HepG2 (cell line): Measurements from ENCODE around the gene EEPD1. TPM values are rescaled to one million over a fixed set of nuclear protein-coding genes. Genes with fewer than 3 reads are reported as not detected.

Source experiments
- MAZ ChIP-seq, 2 experiments: sonication (generic) in 1 of 2; formaldehyde crosslinking in 1 of 2; IDR thresholded peaks; 2 replicates each; pipeline versions ENCODE4 v1.5.0 to v1.6.1; 2012 to 2020; ENCODE audit warnings: low read depth in 2 of 2, mild to moderate bottlenecking in 2 of 2, borderline replicate concordance in 1 of 2, improper control_type of control experiment in 1 of 2, low read length in 1 of 2, missing genetic modification reagents in 1 of 2, moderate library complexity in 1 of 2
- NFIB ChIP-seq: sonication (generic); formaldehyde crosslinking; IDR thresholded peaks from 2 replicates; pipeline ENCODE4 v1.9.0; 2021; ENCODE audit warnings: missing genetic modification reagents, mild to moderate bottlenecking, borderline replicate concordance
- RBM39 ChIP-seq: fragments of 200-400 bp; formaldehyde crosslinking; IDR thresholded peaks from one replicate; pipeline ENCODE4 v1.6.1; 2018; ENCODE audit warnings: antibody characterized with exemption, mild to moderate bottlenecking, low read depth, low read length; ENCODE audit not compliant: poor library complexity, severe bottlenecking
- SOX5 ChIP-seq: IDR thresholded peaks from 2 replicates; pipeline ENCODE4 v1.6.1; 2016; ENCODE audit warnings: borderline replicate concordance
- YEATS4 ChIP-seq: sonication (generic); formaldehyde crosslinking; IDR thresholded peaks from 2 replicates; pipeline ENCODE4 v1.4.0; 2020; ENCODE audit warnings: missing genetic modification reagents, borderline replicate concordance
- ZFP90 ChIP-seq: sonication (generic); formaldehyde crosslinking; IDR thresholded peaks from 2 replicates; pipeline ENCODE4 v1.8.0; 2022; ENCODE audit warnings: missing genetic modification reagents, mild to moderate bottlenecking, inconsistent platforms, borderline replicate concordance
- ZNF260 ChIP-seq: sonication (generic); formaldehyde crosslinking; IDR thresholded peaks from 2 replicates; pipeline ENCODE4 v1.4.0; 2020; ENCODE audit warnings: missing genetic modification reagents, low read depth, mild to moderate bottlenecking, borderline replicate concordance
- polyA plus RNA-seq, 8 experiments: library from polyadenylated mRNA; depleted of rRNA in 3 of 8; stranded (reverse) in 7 of 8; unstranded in 1 of 8; fragments of >200 nt; fragmentation: Illumina TruSeq in 4 of 8; extraction: Trizol in 4 of 8; gene quantifications; 2 replicates each; pipeline versions ENCODE4 v1.2.1 to v1.2.3, GENCODE V29; 2011 to 2016; ENCODE audit warnings: low read depth in 4 of 8, missing spikeins in 1 of 8, mixed read lengths in 1 of 8; ENCODE audit not compliant: insufficient read depth in 1 of 8
- total RNA-seq, 5 experiments: library from RNA; depleted of rRNA; stranded (reverse); fragments of >200 nt; fragmentation: Illumina TruSeq; extraction: Trizol; gene quantifications; 2 replicates each; pipeline ENCODE4 v1.2.3, GENCODE V29; 2016; ENCODE audit warnings: low read depth in 1 of 5
- TF ChIP-seq, protein P1 (sequence below), 2 experiments: fragments of 450-650 bp in 1 of 2; sonication (generic) in 1 of 2; formaldehyde crosslinking in 1 of 2; IDR thresholded peaks; 2 replicates each; pipeline versions ENCODE4 v1.6.1 to v1.8.0; 2016 to 2022; ENCODE audit warnings: antibody characterized with exemption in 1 of 2, mild to moderate bottlenecking in 1 of 2, missing genetic modification reagents in 1 of 2
- TF ChIP-seq, protein P2 (sequence below): sonication (generic); formaldehyde crosslinking; conservative IDR thresholded peaks from 2 replicates; pipeline ENCODE4 v1.8.1; 2023; ENCODE audit warnings: missing genetic modification reagents

EEPD1 gene
- total and polyA plus RNA-seq, 2 of the 13 experiments (the other 11 are each of a cell fraction or from before 2014, with no cell fraction given), result 10.1 to 16.4 TPM

DNA sequence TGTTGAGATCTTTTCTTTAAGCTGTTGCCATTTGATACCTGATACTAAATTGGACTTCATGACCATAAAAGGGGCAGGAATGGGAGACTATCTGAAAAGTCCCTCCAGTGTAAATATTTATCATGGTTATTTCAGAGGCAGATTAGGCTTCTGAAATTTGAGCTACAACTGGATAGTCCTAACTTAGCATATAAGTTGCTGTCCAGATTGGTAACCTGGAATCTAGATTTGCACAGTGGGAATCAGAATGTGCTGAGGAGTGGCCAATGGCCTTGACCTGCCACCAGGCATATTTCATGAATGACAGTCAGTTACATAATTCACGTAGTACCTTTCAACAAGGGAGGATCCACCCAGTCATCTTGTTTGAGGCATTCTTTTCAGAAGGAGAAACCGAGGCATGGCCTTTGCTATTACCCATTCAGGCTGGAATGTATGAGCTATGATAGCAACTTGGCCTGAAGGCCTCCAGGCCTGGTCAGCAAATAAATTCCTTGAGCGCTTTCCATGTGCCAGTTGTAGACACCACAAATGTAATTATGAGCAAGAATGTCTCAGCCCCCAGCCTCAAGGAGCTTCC, 80.0 kb downstream of the EEPD1 start (continued):
- TF ChIP-seq, protein P1, sequence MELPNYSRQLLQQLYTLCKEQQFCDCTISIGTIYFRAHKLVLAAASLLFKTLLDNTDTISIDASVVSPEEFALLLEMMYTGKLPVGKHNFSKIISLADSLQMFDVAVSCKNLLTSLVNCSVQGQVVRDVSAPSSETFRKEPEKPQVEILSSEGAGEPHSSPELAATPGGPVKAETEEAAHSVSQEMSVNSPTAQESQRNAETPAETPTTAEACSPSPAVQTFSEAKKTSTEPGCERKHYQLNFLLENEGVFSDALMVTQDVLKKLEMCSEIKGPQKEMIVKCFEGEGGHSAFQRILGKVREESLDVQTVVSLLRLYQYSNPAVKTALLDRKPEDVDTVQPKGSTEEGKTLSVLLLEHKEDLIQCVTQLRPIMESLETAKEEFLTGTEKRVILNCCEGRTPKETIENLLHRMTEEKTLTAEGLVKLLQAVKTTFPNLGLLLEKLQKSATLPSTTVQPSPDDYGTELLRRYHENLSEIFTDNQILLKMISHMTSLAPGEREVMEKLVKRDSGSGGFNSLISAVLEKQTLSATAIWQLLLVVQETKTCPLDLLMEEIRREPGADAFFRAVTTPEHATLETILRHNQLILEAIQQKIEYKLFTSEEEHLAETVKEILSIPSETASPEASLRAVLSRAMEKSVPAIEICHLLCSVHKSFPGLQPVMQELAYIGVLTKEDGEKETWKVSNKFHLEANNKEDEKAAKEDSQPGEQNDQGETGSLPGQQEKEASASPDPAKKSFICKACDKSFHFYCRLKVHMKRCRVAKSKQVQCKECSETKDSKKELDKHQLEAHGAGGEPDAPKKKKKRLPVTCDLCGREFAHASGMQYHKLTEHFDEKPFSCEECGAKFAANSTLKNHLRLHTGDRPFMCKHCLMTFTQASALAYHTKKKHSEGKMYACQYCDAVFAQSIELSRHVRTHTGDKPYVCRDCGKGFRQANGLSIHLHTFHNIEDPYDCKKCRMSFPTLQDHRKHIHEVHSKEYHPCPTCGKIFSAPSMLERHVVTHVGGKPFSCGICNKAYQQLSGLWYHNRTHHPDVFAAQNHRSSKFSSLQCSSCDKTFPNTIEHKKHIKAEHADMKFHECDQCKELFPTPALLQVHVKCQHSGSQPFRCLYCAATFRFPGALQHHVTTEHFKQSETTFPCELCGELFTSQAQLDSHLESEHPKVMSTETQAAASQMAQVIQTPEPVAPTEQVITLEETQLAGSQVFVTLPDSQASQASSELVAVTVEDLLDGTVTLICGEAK (IDR thresholded peaks at IDR 0.05), result no peak
- TF ChIP-seq, protein P1 (CRISPR knock-in tag; IDR thresholded peaks at IDR 0.05), result no peak
- TF ChIP-seq SOX5 (peak; percentile 33; the same call in 1 of the 2 replicates), RBM39 (no peak), YEATS4 (no peak), ZNF260 (CRISPR knock-in tag) (no peak), ZFP90 (CRISPR knock-in tag) (no peak), NFIB (CRISPR knock-in tag) (no peak), MAZ (IDR thresholded peaks at IDR 0.05; ENCODE audit: borderline replicate concordance, low read depth, low read length) (no peak), MAZ (CRISPR knock-in tag; IDR thresholded peaks at IDR 0.05; ENCODE audit: low read depth) (no peak)
- TF ChIP-seq, protein P2, sequence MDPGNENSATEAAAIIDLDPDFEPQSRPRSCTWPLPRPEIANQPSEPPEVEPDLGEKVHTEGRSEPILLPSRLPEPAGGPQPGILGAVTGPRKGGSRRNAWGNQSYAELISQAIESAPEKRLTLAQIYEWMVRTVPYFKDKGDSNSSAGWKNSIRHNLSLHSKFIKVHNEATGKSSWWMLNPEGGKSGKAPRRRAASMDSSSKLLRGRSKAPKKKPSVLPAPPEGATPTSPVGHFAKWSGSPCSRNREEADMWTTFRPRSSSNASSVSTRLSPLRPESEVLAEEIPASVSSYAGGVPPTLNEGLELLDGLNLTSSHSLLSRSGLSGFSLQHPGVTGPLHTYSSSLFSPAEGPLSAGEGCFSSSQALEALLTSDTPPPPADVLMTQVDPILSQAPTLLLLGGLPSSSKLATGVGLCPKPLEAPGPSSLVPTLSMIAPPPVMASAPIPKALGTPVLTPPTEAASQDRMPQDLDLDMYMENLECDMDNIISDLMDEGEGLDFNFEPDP (CRISPR knock-in tag), result no peak
